ENCODE results near the gene ABCD3. TPM values are rescaled to one million over a fixed set of nuclear protein-coding genes. Genes with fewer than 3 reads are reported as not detected.
A peak's percentile ranks its signal among the peaks of the same experiment; 100 is the strongest.
"Not testable (repeated sequence)": the region's sequence is repeated elsewhere in the genome, so short reads cannot be mapped to it uniquely, and the experiment has no call there.

ABCD3 gene
- 22.3 and 33.4 TPM in 2 replicates for total RNA-seq

DNA sequence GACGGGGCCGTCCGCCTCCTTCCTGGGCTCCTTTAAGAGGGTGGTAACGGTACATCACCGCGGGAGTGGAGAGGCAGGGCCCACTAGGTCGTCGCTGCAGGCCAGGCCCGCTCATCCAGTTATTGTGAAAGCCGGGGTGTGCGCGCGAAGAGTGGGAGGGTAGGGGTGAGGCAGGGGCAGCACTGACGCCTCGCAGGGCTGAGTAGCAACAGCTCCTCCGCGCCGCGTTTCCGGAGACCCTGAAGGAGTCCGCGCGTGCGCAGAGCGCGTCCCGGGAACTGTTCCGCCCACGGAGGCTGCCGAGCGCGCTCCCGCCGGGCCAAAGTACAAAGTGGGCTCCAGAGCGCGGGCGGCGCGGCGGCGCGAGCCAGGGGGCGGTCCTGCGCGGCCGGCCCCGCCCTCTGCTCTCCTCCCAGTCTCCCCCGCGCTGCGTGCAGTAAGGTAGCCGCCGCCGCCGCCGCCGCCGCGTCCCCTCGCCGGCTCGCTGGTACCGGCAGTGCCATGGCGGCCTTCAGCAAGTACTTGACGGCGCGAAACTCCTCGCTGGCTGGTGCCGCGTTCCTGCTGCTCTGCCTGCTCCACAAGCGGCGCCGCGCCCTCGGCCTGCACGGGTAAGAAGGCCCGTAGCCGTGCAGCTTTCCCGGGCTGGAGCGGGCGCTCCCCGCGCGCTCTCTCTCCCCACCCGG is at the start of gene ABCD3:
Gene ABCD3, plus strand, starts transcription at position 412 of the 686 bp plus-strand sequence. Its CDS starts 90 bp downstream, at position 502.
- peak within 1 kb of the TSS; percentile 85 for H3K4me3 ChIP-seq (ENCODE audit: low read depth, low read length)
- DNase-seq (ENCODE audit: low read depth) = peak; percentile 70
- TF ChIP-seq, protein P1, sequence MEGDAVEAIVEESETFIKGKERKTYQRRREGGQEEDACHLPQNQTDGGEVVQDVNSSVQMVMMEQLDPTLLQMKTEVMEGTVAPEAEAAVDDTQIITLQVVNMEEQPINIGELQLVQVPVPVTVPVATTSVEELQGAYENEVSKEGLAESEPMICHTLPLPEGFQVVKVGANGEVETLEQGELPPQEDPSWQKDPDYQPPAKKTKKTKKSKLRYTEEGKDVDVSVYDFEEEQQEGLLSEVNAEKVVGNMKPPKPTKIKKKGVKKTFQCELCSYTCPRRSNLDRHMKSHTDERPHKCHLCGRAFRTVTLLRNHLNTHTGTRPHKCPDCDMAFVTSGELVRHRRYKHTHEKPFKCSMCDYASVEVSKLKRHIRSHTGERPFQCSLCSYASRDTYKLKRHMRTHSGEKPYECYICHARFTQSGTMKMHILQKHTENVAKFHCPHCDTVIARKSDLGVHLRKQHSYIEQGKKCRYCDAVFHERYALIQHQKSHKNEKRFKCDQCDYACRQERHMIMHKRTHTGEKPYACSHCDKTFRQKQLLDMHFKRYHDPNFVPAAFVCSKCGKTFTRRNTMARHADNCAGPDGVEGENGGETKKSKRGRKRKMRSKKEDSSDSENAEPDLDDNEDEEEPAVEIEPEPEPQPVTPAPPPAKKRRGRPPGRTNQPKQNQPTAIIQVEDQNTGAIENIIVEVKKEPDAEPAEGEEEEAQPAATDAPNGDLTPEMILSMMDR (conservative IDR thresholded peaks at IDR 0.05; ENCODE audit: low read depth, low read length) = no peak

- not testable (repeated sequence) for H3K4me3 ChIP-seq (ENCODE audit: low read depth, low read length); DNase-seq (ENCODE audit: low read depth)
Observed at GRCh38 chr1:94372771-94373170, 45.4 kb upstream of the ABCD3 start.

- DNase-seq (ENCODE audit: low read depth); H3K4me3 ChIP-seq (ENCODE audit: low read depth, low read length): not testable (repeated sequence)
Observed at GRCh38 chr1:94373311-94373710, 44.9 kb upstream of the ABCD3 start.

- H3K4me3 ChIP-seq (ENCODE audit: low read depth, low read length); DNase-seq (ENCODE audit: low read depth): not testable (repeated sequence)
Observed at GRCh38 chr1:94375666-94376065, 42.5 kb upstream of the ABCD3 start.

DNA sequence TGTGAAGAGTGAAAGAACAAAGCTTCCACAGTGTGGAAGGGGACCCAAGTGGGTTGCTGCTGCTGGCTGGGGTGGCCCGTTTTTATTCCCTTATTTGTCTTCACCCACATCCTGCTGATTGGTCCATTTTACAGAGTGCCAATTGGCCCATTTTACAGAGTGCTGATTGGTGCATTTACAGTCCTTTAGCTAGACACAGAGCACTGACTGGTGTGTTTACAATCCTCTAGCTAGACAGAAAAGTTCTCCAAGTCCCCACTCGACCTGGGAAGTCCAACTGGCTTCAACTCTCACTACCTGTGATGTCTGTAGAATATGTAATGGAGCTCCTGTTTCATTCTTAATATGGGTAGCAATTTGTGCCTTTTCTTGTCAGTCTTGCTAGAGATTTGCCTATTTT is 39.7 kb upstream of the ABCD3 start:
- DNase-seq (ENCODE audit: low read depth); H3K4me3 ChIP-seq (ENCODE audit: low read depth, low read length): not testable (repeated sequence)

DNA sequence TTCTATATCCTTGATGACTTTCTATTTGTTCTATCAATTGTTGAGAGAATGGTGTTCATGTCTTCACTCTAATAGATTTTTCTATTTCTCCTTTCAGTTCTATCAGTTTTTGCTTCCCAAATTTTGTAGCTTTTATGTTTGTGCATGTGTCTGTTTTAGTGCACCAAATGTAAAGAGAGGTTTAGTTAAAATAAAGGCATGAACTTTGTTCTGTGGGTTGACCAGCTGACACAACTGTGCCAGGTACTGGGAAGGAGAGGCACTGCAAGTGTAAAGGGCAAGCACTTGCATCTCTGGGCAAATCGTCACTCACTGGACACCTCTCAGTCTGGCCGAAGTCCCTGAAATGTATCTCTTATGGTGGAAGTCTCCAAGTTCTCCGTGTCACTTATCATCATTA is 38.6 kb upstream of the ABCD3 start:
- no peak for DNase-seq (ENCODE audit: low read depth)
- TF ChIP-seq, protein P1 (conservative IDR thresholded peaks at IDR 0.05; ENCODE audit: low read depth, low read length) = no peak

GRCh38 chr1:94382201-94382600 is 36.0 kb upstream of the ABCD3 start:
- TF ChIP-seq, protein P1 (conservative IDR thresholded peaks at IDR 0.05; ENCODE audit: low read depth, low read length) = no peak
- H3K4me3 ChIP-seq (ENCODE audit: low read depth, low read length) = no peak overlapping the region
- DNase-seq (ENCODE audit: low read depth) = no peak

More for the DNA sequence above, 38.6 kb upstream of the ABCD3 start:
- H3K4me3 ChIP-seq (ENCODE audit: low read depth, low read length) = no peak overlapping the region

DNA sequence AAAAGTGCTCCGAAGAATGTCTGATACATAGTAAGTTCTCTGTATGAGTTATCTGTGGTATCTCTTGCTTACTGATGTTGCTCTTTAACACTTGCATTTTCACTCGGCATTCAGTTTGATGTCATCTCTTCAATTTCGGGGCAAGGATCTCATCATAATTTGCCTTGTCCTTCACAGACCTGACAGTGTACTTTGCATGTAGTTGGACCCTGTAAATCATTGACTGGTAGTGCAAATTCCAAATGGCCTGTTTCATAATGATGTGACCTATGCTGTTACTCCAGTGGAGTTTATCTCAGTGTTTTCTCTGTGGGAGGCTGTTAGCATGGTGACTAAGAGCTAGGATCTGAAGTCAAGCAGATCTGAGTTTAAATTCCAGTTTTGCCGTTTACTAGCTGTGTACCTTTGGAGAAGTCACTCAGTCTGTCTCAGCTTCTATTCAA is 34.2 kb upstream of the ABCD3 start:
- TF ChIP-seq, protein P1 (conservative IDR thresholded peaks at IDR 0.05; ENCODE audit: low read depth, low read length) = no peak
- DNase-seq (ENCODE audit: low read depth) = peak; percentile 98
- no peak overlapping the region for H3K4me3 ChIP-seq (ENCODE audit: low read depth, low read length)

GRCh38 chr1:94384485-94385265 is 33.5 kb upstream of the ABCD3 start:
- peak; percentile 25 for DNase-seq (ENCODE audit: low read depth)
- TF ChIP-seq, protein P1 (conservative IDR thresholded peaks at IDR 0.05; ENCODE audit: low read depth, low read length) = no peak
- no peak overlapping the region for H3K4me3 ChIP-seq (ENCODE audit: low read depth, low read length)

Measured in epithelial cell of proximal tubule (primary cell).